DOHH2 (cell line): ENCODE results near the gene ZNF469.

Source experiments
- EZH2phosphoT487 ChIP-seq: fragments of 200-600 bp; sonication (generic); IDR thresholded peaks from 2 replicates; pipeline ENCODE4 v1.6.1; 2017; ENCODE audit warnings: borderline replicate concordance, mild to moderate bottlenecking, antibody characterized with exemption, low read length, moderate library complexity, mixed read lengths
- TF ChIP-seq, protein P1 (sequence below): fragments of 200-600 bp; sonication (generic); IDR thresholded peaks from one replicate; pipeline ENCODE4 v1.5.1; 2014; ENCODE audit warnings: antibody characterized with exemption, mild to moderate bottlenecking, low read depth, low read length; ENCODE audit not compliant: poor library complexity, severe bottlenecking

DNA sequence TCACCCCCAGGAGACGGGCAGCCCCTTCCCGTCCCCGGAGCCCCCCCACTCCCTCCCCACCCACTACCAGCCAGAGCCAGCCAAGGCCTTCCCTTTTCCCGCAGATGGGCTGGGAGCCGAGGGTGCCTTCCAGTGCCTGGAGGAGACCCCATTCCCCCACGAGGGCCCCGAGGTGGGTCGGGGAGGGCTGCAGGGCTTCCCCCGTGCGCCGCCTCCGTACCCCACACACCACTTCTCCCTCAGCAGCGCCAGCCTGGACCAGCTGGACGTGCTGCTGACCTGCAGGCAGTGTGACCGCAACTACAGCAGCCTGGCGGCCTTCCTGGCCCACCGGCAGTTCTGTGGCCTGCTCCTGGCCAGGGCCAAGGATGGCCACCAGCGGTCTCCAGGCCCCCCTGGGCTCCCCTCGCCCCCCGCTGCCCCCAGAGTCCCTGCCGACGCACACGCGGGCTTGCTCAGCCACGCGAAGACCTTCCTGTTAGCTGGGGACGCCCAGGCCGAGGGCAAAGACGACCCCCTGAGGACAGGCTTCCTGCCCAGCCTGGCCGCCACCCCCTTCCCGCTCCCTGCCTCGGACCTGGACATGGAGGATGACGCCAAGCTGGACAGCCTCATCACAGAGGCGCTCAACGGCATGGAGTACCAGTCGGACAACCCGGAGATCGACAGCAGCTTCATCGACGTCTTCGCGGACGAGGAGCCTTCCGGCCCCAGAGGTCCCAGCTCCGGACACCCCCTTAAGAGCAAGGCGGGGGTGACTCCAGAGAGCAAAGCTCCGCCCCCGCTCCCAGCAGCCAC is 46.8 kb downstream of the ZNF469 start:
- TF ChIP-seq, protein P1, sequence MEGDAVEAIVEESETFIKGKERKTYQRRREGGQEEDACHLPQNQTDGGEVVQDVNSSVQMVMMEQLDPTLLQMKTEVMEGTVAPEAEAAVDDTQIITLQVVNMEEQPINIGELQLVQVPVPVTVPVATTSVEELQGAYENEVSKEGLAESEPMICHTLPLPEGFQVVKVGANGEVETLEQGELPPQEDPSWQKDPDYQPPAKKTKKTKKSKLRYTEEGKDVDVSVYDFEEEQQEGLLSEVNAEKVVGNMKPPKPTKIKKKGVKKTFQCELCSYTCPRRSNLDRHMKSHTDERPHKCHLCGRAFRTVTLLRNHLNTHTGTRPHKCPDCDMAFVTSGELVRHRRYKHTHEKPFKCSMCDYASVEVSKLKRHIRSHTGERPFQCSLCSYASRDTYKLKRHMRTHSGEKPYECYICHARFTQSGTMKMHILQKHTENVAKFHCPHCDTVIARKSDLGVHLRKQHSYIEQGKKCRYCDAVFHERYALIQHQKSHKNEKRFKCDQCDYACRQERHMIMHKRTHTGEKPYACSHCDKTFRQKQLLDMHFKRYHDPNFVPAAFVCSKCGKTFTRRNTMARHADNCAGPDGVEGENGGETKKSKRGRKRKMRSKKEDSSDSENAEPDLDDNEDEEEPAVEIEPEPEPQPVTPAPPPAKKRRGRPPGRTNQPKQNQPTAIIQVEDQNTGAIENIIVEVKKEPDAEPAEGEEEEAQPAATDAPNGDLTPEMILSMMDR, result no peak
- TF ChIP-seq EZH2phosphoT487, result no peak
